Stimulated activated effector memory CD8-positive, alpha-beta T cell treated with anti-CD3 and anti-CD28 coated beads, Interleukin-12 subunit alpha, Interleukin-12 subunit beta, amount 100 ng/mL, for 72 hours (primary cell): ENCODE measurements around the gene CYYR1.

Experiments
- ATAC-seq: fragments of 150-1000 bp; cut with Tn5 transposase; 2 replicates; pipeline ENCODE4 v1.10.0; 2021
- DNase-seq, 2 donors: peaks; one replicate each; pipeline ENCODE4 v3.0.0; 2021 to 2022; ENCODE audit warnings: low spot score in 2 of 2
- H3K27ac Mint-ChIP-seq: one replicate; pipeline ENCODE4 v1.8.0; 2022; ENCODE audit warnings: mild to moderate bottlenecking, mixed read lengths
- H3K36me3 Mint-ChIP-seq: one replicate; pipeline ENCODE4 v1.8.0; 2022; ENCODE audit warnings: mild to moderate bottlenecking, mixed read lengths
- H3K4me1 Mint-ChIP-seq: one replicate; pipeline ENCODE4 v1.8.0; 2022; ENCODE audit warnings: mixed read lengths
- H3K4me3 Mint-ChIP-seq: one replicate; pipeline ENCODE4 v1.8.0; 2022; ENCODE audit warnings: mild to moderate bottlenecking, mixed read lengths
- H3K9me3 Mint-ChIP-seq: one replicate; pipeline ENCODE4 v1.8.0; 2022; ENCODE audit warnings: mixed read lengths

Gene CYYR1

DNA sequence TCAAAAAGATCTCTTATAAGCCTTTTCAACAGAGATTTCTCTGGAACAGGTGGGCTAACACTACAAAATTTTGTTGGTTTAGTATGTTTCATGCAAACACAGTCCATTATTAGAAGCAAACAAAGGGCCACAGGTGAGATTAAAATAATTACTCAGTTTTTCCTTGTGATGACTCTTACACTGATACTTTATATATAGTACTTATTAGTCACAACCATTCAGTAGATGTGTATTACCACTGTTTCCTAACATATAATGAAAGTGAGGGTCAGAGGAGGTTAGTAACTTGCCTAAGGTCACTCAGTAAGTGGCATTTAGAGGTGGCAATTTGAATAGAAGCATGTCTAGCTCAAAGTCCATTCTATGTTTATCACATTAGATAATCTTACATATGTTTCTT lies 44.2 kb downstream of the CYYR1 start:
- Mint-ChIP-seq H3K9me3 (peaks cover 9% of the 10 kb centered on the region), H3K27ac (no peak overlapping the region), H3K36me3 (no peaks in the 10 kb centered on the region), H3K4me3 (no peak overlapping the region), H3K4me1 (no peaks in the 10 kb centered on the region)
- no peak for ATAC-seq
- no peak for DNase-seq

DNA sequence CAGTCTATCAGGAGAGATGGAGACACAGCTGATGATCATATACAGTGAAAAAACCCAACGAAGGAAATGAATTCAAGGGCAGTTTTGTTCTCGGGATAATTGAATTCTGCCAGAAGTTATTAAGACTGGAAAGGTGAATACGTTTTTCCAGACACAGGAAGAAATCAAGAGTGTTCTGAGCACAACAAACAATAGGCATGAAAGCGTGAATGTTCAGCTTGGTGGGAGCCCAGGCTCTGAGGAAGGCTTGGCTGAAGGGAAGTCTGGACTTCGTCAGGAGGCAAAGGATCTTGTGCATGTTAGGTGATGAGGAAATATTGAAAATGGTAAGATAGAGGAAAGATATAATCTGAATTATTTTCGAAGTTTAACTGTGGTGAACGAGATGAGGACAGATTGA lies 50.4 kb downstream of the CYYR1 start:
- H3K4me1 Mint-ChIP-seq = no peaks in the 10 kb centered on the region
- H3K36me3 Mint-ChIP-seq = no peaks in the 10 kb centered on the region
- H3K27ac Mint-ChIP-seq = no peak overlapping the region
- ATAC-seq = no peak
- no peak overlapping the region for H3K4me3 Mint-ChIP-seq
- no peak for DNase-seq
- H3K9me3 Mint-ChIP-seq = peaks cover 16% of the 10 kb centered on the region

DNA sequence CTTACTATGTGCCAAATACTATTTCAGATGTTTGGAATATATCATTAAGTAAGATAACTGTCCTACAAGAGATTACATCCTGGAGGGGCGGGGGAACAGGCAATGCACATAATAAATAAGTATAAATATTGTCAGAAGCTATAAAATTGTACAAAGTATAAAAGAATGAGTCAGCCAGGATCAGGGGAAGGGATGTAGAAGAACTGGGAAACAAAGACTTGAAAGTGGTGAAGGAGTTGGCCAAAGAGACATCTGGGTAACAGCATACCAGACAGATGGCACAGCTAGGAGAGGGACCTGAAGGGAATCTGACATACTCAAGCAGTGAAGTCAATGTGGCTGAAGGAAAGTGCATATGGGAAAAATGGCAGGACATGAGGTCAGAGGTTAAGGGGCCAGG lies 53.9 kb downstream of the CYYR1 start:
- Mint-ChIP-seq H3K9me3 (peaks cover 20% of the 10 kb centered on the region), H3K36me3 (no peaks in the 10 kb centered on the region), H3K4me3 (no peak overlapping the region), H3K27ac (no peak overlapping the region), H3K4me1 (no peaks in the 10 kb centered on the region)
- ATAC-seq = no peak
- DNase-seq = no peak

DNA sequence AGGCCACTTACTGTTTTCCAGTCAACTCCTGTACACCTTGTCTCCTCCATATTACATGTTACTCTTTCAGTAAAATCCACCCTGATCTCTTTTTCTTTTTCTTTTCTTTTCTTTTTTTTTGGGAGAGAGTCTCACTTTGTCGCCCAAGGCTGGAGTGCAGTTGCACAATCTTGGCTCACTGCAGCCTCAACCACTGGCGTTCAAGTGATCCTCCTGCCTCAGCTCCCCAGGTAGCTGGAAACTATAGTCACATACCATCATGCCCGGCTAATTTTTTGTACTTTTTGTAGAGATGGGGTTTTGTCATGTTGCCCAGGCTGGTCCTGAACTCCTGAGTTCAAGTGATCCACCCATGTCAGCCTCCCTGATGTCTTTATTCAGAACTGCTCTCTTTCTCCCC lies 57.8 kb downstream of the CYYR1 start:
- no peaks in the 10 kb centered on the region for H3K4me1 Mint-ChIP-seq
- no peak overlapping the region for H3K4me3 Mint-ChIP-seq
- H3K9me3 Mint-ChIP-seq = peaks cover 18% of the 10 kb centered on the region
- ATAC-seq (no peak), DNase-seq (no peak)
- no peak overlapping the region for H3K27ac Mint-ChIP-seq
- H3K36me3 Mint-ChIP-seq = no peaks in the 10 kb centered on the region

DNA sequence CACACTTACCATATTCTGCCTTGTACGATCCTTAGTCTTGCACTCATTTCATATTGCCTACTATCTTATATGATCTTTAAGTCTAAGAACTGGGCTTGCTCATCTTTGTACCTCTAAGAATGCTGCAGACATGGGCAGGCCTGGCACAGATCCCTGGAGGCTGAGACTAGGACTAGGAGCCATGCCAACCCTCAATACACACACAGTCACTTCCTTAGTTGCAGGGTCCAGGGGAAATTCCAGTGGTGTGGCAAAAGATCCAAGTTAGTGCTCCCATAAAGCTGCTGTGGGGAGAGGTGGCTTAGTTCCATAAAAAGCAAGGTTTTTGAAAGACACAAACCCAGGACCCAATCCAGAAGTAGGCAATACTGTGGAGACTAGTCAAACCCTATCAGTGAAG lies 59.9 kb downstream of the CYYR1 start:
- H3K27ac Mint-ChIP-seq = no peak overlapping the region
- DNase-seq (no peak), ATAC-seq (no peak)
- no peaks in the 10 kb centered on the region for H3K36me3 Mint-ChIP-seq
- H3K4me1 Mint-ChIP-seq = no peaks in the 10 kb centered on the region
- peaks cover 10% of the 10 kb centered on the region for H3K9me3 Mint-ChIP-seq
- H3K4me3 Mint-ChIP-seq = no peak overlapping the region

DNA sequence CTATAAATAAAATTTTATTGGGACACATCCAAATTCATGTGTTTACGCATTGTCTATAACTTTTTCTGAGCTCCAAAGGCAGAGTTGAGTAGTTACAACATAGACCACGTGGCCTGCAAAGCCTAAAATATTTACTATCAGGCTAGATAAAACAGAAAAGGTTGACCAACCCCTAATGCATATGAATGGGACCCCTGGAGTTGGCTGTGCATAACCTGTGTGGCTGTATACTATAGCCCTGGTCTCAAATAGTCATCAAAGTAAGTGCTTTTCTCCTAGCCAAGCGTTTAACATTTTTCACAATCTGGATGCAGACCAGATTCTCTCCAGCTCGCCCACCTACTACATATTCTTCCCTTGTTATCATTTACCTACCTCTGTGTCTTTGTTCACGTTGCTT lies 60.4 kb downstream of the CYYR1 start:
- Mint-ChIP-seq H3K9me3 (peaks cover 12% of the 10 kb centered on the region), H3K36me3 (no peaks in the 10 kb centered on the region), H3K4me1 (no peaks in the 10 kb centered on the region), H3K4me3 (no peak overlapping the region), H3K27ac (no peak overlapping the region)
- no peak for DNase-seq
- ATAC-seq = no peak

DNA sequence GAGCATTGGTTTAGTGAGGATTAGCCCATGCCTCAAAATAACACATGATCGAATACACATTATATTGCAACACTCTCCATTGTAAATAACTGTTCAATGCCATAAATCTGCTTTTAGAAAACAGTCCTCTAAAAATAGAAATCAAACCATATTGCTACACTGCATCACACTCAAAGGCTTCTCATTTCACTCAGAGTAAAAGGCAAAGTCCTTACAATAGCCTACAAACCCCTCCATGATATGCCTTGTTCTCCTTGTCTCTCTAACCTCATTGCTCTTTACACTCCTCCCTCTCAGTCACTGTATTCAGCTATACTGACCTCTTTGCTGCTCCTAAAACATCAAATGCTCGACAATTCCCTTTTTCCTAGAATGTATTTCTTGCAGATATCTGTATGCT lies 64.2 kb downstream of the CYYR1 start:
- no peaks in the 10 kb centered on the region for H3K4me1 Mint-ChIP-seq
- H3K9me3 Mint-ChIP-seq = peaks cover 8% of the 10 kb centered on the region
- ATAC-seq (no peak), DNase-seq (no peak)
- H3K36me3 Mint-ChIP-seq = no peaks in the 10 kb centered on the region
- H3K27ac Mint-ChIP-seq = no peak overlapping the region
- H3K4me3 Mint-ChIP-seq = no peak overlapping the region

DNA sequence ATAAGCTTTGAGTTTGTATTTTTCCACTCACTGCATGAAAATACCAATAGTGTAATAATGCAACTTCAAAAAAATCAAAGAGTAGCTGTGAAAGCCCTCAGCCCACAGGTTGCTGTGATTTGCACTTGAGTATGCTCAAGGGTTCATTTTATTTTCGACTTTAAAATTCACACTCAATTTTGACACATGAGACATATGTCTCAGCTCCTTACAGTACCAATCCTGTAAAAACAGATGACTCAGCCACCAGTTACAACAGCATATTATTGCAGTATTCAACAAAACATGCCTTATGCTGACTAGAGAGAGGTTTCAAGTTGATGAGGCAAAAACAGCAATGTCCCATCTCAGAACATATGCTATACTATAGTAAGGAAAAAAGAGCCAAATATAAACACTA lies 66.1 kb downstream of the CYYR1 start:
- DNase-seq = no peak
- no peaks in the 10 kb centered on the region for H3K4me1 Mint-ChIP-seq
- H3K36me3 Mint-ChIP-seq = no peaks in the 10 kb centered on the region
- H3K9me3 Mint-ChIP-seq = peaks cover 6% of the 10 kb centered on the region
- H3K27ac Mint-ChIP-seq = no peak overlapping the region
- no peak for ATAC-seq
- no peak overlapping the region for H3K4me3 Mint-ChIP-seq

DNA sequence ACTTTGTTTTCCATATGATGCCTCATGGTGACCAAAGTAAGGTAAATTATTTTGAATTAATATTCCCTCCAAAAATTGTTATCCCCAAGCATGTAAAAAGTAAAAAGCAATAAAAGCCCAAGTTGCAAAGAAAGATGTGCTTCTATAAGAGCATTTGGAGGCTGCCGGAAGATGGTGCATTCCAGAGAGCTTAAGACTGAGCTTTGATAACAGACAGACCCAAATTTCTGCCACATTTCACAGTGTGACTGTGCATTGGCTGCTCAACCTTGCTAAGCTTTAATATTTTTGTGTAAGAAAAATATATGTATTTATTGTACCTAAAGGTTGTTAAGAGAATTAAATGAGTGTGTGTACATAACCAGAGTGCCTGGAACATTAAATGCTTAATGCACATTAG lies 67.9 kb downstream of the CYYR1 start:
- DNase-seq (no peak), ATAC-seq (no peak)
- H3K4me3 Mint-ChIP-seq = no peak overlapping the region
- no peak overlapping the region for H3K27ac Mint-ChIP-seq
- H3K4me1 Mint-ChIP-seq = no peaks in the 10 kb centered on the region
- no peaks in the 10 kb centered on the region for H3K36me3 Mint-ChIP-seq
- peaks cover 6% of the 10 kb centered on the region for H3K9me3 Mint-ChIP-seq

DNA sequence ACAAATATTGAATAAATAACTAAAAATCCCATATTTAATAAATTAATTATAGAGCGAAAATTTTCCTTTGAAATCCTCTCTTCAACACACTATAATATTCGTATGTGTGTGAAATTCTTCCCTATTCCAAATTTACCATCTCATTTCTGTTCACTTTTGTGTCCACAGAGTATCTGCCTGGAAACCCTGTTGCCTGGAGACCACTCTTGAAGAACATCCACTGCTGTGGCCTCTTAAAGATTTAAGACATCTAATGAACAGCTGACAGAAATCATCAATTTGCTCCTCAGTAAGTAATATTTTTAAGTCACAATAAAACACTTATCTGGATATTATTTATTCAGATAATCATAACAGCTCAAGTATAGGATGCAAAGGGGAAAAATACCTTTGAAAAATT lies 69.7 kb downstream of the CYYR1 start:
- no peak overlapping the region for H3K27ac Mint-ChIP-seq
- DNase-seq (no peak), ATAC-seq (no peak)
- peaks cover 13% of the 10 kb centered on the region for H3K9me3 Mint-ChIP-seq
- no peaks in the 10 kb centered on the region for H3K4me1 Mint-ChIP-seq
- no peaks in the 10 kb centered on the region for H3K36me3 Mint-ChIP-seq
- no peak overlapping the region for H3K4me3 Mint-ChIP-seq

DNA sequence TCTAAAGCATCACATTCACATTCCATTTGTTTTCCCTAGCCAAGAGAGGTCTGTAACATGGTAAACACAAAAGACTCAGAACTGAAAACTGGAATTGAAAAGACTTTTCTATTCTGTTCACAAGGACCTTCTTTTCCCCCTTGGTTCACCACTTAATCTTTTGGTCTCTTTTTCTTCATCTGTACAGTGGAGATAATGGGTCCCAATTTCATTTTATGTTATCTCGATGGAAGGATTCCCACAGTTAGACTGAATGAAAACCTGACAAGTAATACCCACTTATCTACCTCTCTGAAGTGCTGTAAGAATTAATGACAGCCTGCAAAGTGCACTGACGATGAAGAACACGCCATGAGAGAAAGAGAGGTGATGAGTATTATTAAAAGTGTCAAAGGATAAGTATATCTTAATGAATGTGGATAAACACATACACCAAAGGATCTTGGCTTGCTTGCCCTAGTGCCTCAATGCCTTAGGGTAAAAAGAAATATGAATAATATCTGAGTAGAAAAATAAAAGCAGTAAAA lies 71.5 kb downstream of the CYYR1 start:
- H3K4me3 Mint-ChIP-seq = no peak overlapping the region
- no peak overlapping the region for H3K27ac Mint-ChIP-seq
- peaks cover 14% of the 10 kb centered on the region for H3K9me3 Mint-ChIP-seq
- no peaks in the 10 kb centered on the region for H3K4me1 Mint-ChIP-seq
- ATAC-seq (no peak), DNase-seq (no peak)
- H3K36me3 Mint-ChIP-seq = no peaks in the 10 kb centered on the region

DNA sequence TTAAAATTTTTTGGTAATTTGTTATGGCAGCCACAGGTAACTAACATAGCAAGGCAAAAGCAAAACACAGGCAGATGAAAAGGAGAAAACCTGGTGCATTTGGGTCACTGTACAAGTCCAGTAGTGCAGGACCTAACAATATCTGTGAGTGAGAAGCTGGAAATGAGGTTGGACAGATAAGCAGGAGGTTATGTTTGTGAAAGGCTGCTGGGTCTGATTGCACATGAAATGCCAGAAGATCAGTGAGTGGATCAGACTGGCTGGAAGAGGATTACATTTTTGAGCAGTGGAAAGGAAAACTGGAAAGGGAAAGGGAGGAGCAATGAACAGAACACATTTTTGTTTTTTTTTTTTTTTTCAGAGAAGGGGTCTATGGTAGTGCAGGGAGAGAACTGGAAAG lies 73.6 kb downstream of the CYYR1 start:
- DNase-seq (no peak), ATAC-seq (no peak)
- no peaks in the 10 kb centered on the region for H3K4me1 Mint-ChIP-seq
- no peaks in the 10 kb centered on the region for H3K36me3 Mint-ChIP-seq
- H3K9me3 Mint-ChIP-seq = peaks cover 14% of the 10 kb centered on the region
- no peak overlapping the region for H3K27ac Mint-ChIP-seq
- H3K4me3 Mint-ChIP-seq = no peak overlapping the region

DNA sequence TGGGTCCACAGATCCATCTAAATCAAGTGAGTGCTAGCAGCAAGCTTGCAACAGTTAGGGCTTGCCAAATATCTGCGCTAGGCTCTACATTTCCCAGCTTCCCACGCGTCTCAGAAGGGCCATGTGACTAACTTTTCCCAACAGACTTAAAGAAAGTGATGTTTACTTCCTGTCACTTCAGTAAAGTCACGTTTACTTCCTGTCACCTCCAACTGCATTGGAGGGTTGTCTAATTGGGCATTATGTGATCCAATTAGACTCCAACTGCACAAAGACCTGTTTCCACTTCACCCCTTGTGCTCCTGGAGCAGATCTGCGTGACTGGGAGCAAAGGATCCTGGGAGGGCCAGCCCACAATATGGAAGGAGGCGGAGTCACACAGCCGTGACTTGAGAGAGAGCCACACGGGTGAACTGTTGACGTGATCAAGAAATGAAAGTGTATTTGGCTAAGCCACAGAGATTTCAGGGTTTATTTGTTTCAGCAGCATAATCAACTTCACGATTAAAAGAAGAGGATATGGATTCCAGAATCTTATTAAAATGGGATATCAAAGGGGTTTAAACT lies 77.7 kb downstream of the CYYR1 start:
- Mint-ChIP-seq H3K27ac (no peak overlapping the region), H3K36me3 (no peaks in the 10 kb centered on the region), H3K4me1 (no peaks in the 10 kb centered on the region), H3K4me3 (no peak overlapping the region), H3K9me3 (peaks cover 21% of the 10 kb centered on the region)
- DNase-seq (no peak), ATAC-seq (no peak)

DNA sequence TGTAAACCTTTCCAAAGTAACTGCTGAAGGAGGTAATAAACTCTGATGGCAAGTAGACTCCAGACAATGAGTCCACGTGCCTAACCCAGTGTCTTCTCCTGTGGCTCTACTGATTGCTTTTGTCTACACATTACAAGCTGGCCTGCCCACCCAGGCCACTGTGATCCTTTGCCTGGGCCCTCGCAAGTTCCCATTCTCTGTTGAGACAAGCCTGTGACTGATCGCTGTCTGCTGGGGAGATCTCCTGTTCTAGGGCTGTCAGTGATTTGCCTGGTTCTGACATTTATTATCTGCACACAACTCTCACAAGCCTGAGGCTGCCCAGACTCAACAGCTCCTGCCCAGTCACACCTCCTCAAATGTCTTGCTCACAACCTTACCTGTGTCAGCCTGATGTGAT lies 81.4 kb downstream of the CYYR1 start:
- Mint-ChIP-seq H3K9me3 (peaks cover 10% of the 10 kb centered on the region), H3K36me3 (no peaks in the 10 kb centered on the region), H3K27ac (no peak overlapping the region), H3K4me3 (no peak overlapping the region), H3K4me1 (no peaks in the 10 kb centered on the region)
- ATAC-seq (no peak), DNase-seq (no peak)

DNA sequence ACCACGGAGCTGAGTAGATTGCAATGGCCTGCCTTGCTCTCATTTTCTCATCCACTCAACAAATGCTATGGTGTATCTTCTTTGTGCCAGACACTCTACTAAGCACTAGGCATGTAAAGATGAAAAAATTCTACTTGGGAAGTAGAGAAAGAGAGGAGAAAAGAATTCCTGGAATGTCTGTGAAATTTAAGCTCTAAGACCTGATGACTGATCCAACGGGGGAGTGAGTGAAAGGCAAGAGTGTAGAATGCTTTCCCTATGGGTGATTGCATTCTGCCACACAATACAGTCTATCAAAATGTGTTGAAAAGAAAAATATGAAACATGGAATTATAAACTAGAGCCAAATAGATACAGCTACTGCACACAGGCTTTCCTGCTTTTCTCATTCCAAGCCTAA lies 82.3 kb downstream of the CYYR1 start:
- ATAC-seq = no peak
- H3K9me3 Mint-ChIP-seq = peaks cover 10% of the 10 kb centered on the region
- H3K36me3 Mint-ChIP-seq = no peaks in the 10 kb centered on the region
- no peak overlapping the region for H3K4me3 Mint-ChIP-seq
- no peak for DNase-seq
- H3K4me1 Mint-ChIP-seq = no peaks in the 10 kb centered on the region
- no peak overlapping the region for H3K27ac Mint-ChIP-seq

DNA sequence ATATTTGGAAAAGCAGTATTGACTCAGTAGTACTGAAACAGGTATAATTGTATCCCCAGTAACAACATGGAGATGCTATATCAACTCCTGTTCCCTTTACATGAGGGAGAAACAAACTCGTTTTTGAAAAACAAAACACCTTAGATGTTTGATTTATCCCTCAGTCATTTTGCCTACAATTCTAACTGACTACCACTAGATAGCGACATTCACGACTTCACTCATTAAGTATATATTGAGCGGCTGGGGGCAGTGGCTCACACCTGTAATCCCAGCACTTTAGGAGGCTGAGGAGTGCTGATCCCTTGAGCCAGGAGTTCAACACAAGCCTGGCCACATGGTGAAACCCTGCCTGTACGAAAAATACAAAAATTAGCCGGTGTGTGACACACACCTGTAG lies 83.3 kb downstream of the CYYR1 start:
- Mint-ChIP-seq H3K27ac (no peak overlapping the region), H3K9me3 (peaks cover 7% of the 10 kb centered on the region), H3K36me3 (no peaks in the 10 kb centered on the region), H3K4me3 (no peak overlapping the region), H3K4me1 (no peaks in the 10 kb centered on the region)
- no peak for ATAC-seq
- no peak for DNase-seq

DNA sequence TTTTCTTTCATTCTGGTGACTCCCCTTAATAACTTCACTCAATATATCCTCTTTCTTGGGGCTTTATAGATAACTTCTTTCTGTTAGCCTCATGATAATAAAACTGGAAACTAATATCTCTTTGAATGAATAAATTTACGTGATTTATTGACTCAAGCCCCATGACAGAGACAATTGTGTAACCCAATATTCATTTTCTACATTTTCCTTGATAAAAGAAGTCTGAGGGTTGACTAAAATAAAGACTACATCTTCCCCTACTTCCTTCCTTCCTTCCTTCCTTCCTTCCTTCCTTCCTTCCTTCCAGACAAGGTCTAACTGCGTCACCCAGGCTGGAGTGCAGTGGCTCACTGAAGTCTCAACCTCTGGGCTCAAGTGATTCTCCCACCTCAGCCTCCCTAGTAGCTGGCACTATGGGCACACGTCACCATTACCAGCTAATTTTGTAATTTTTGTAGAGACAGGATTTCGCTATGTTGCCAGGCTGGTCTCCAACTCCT lies 85.1 kb downstream of the CYYR1 start:
- no peak overlapping the region for H3K4me3 Mint-ChIP-seq
- DNase-seq (no peak), ATAC-seq (no peak)
- no peaks in the 10 kb centered on the region for H3K36me3 Mint-ChIP-seq
- peaks cover 12% of the 10 kb centered on the region for H3K9me3 Mint-ChIP-seq
- H3K27ac Mint-ChIP-seq = no peak overlapping the region
- no peaks in the 10 kb centered on the region for H3K4me1 Mint-ChIP-seq
